ENCODE results near the gene ROR1. TPM values are rescaled to one million over a fixed set of nuclear protein-coding genes. Genes with fewer than 3 reads are reported as not detected.

The ROR1 gene
- total and polyA plus RNA-seq, 2 experiments from 2014 or later, result 27.6 to 47.8 TPM

GRCh38 chr1:63817700-63818099 is 43.9 kb downstream of the ROR1 start:
- no peak for DNase-seq (ENCODE audit: low read depth in 1 of 2, low spot score in 1 of 2)
- peak overlapping the region; percentile 77 for H3K27ac ChIP-seq
- no peak for TF ChIP-seq CTCF (IDR thresholded peaks at IDR 0.05; ENCODE audit: low read depth, low read length)
- no peaks in the 10 kb centered on the region for H3K36me3 ChIP-seq
- H3K9me3 ChIP-seq (ENCODE audit: low read depth), result no peaks in the 10 kb centered on the region
- H3K4me3 ChIP-seq, result no peak overlapping the region
- H3K4me1 ChIP-seq (ENCODE audit: low read depth), result peaks cover 42% of the 10 kb centered on the region
- H3K27me3 ChIP-seq, result no peaks in the 10 kb centered on the region

GRCh38 chr1:63818567-63819325 is 44.9 kb downstream of the ROR1 start:
- Histone ChIP-seq H3K27me3 (no peaks in the 10 kb centered on the region), H3K36me3 (no peaks in the 10 kb centered on the region), H3K4me1 (ENCODE audit: low read depth) (peaks cover 39% of the 10 kb centered on the region), H3K9me3 (ENCODE audit: low read depth) (no peaks in the 10 kb centered on the region), H3K27ac (no peak overlapping the region), H3K4me3 (no peak overlapping the region)
- no peak for DNase-seq (ENCODE audit: low read depth in 1 of 2, low spot score in 1 of 2)
- no peak for TF ChIP-seq CTCF (IDR thresholded peaks at IDR 0.05; ENCODE audit: low read depth, low read length)

DNA sequence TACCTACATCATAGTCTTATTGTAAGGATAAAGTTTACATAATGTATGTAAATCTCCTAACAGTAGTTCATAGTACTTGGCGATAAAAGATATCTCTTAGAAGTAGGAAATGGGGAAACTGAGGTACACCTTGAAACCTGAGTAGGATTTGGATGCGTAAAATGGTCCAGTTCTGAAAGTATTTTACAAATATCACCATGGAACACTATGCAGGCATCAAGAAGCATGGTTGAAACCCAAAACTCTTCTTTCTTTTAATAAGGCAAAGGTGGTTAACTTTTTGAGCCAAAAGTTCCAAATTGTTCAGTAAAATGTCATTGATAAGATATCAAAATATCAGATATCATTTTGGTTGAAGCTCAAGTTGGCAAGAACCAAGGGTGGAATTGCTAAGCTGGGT is 46.0 kb downstream of the ROR1 start:
- DNase-seq (ENCODE audit: low read depth in 1 of 2, low spot score in 1 of 2), result no peak
- TF ChIP-seq CTCF (IDR thresholded peaks at IDR 0.05; ENCODE audit: low read depth, low read length), result no peak
- no peaks in the 10 kb centered on the region for H3K9me3 ChIP-seq (ENCODE audit: low read depth)
- no peaks in the 10 kb centered on the region for H3K36me3 ChIP-seq
- H3K27me3 ChIP-seq, result no peaks in the 10 kb centered on the region
- no peak overlapping the region for H3K4me3 ChIP-seq
- no peak overlapping the region for H3K27ac ChIP-seq
- H3K4me1 ChIP-seq (ENCODE audit: low read depth), result peaks cover 37% of the 10 kb centered on the region

GRCh38 chr1:63821091-63822005 is 47.5 kb downstream of the ROR1 start:
- peak in 1 of 2 donors; percentile 75 for DNase-seq (ENCODE audit: low read depth in 1 of 2, low spot score in 1 of 2)

GRCh38 chr1:63822540-63822939 is 48.7 kb downstream of the ROR1 start:
- no peak for TF ChIP-seq CTCF (IDR thresholded peaks at IDR 0.05; ENCODE audit: low read depth, low read length)
- Histone ChIP-seq H3K4me1 (ENCODE audit: low read depth) (peaks cover 26% of the 10 kb centered on the region), H3K36me3 (no peaks in the 10 kb centered on the region), H3K9me3 (ENCODE audit: low read depth) (no peaks in the 10 kb centered on the region), H3K27me3 (no peaks in the 10 kb centered on the region), H3K4me3 (no peak overlapping the region), H3K27ac (no peak overlapping the region)
- no peak for DNase-seq (ENCODE audit: low read depth in 1 of 2, low spot score in 1 of 2)

More at GRCh38 chr1:63821091-63822005, 47.5 kb downstream of the ROR1 start:
- peaks cover 37% of the 10 kb centered on the region for H3K4me1 ChIP-seq (ENCODE audit: low read depth)
- H3K9me3 ChIP-seq (ENCODE audit: low read depth), result no peaks in the 10 kb centered on the region
- H3K27me3 ChIP-seq, result no peaks in the 10 kb centered on the region
- H3K27ac ChIP-seq, result no peak overlapping the region
- no peaks in the 10 kb centered on the region for H3K36me3 ChIP-seq
- no peak for TF ChIP-seq CTCF (IDR thresholded peaks at IDR 0.05; ENCODE audit: low read depth, low read length)
- no peak overlapping the region for H3K4me3 ChIP-seq
